ENCODE measurements around the gene THRB.

GRCh38 chr3:24318677-24319287, 175.9 kb downstream of the THRB start:
- TF ChIP-seq CTCF (IDR thresholded peaks at IDR 0.05), result no peak
- TF ChIP-seq POLR2A (IDR thresholded peaks at IDR 0.05), result no peak

Measured in esophagus squamous epithelium (tissue), 4 donors.